CD14-positive monocyte (primary cell): ENCODE data around the gene RTL1. TPM values are rescaled to one million over a fixed set of nuclear protein-coding genes. Genes with fewer than 3 reads are reported as not detected.

Experiments used
- DNase-seq, 3 donors: peaks; one replicate each; pipeline ENCODE4 v3.0.0-alpha.2; 2011 to 2022
- H2AFZ ChIP-seq: 2 replicates; pipeline ENCODE4 v1.6.0; 2012; ENCODE audit warnings: mild to moderate bottlenecking, low read depth, low read length, inconsistent platforms; ENCODE audit not compliant: insufficient read depth, poor library complexity, severe bottlenecking
- H3K27ac ChIP-seq, 2 donors: 1 replicate in 1 of 2; 2 replicates in 1 of 2; pipeline ENCODE4 v1.5.1; 2012 to 2013; ENCODE audit warnings: low read length in 2 of 2, control low read depth in 1 of 2, inconsistent platforms in 1 of 2, low read depth in 1 of 2, mild to moderate bottlenecking in 1 of 2
- H3K27me3 ChIP-seq, 2 donors: one replicate each; pipeline versions ENCODE4 v1.6.0 to v1.6.1; 2011 to 2013; ENCODE audit warnings: low read length in 2 of 2; ENCODE audit not compliant: control insufficient read depth in 2 of 2, insufficient read depth in 2 of 2
- H3K36me3 ChIP-seq, 2 donors: replicated peaks in 1 of 2; 1 replicate in 1 of 2; 2 replicates in 1 of 2; pipeline versions ENCODE4 v1.5.1 to v1.6.1; 2012 to 2013; ENCODE audit warnings: low read length in 2 of 2, control low read depth in 1 of 2, inconsistent platforms in 1 of 2, mild to moderate bottlenecking in 1 of 2; ENCODE audit not compliant: insufficient read depth in 2 of 2, control insufficient read depth in 1 of 2
- H3K4me1 ChIP-seq, 2 donors: 1 replicate in 1 of 2; 2 replicates in 1 of 2; pipeline versions ENCODE4 v1.5.1 to v1.6.1; 2012 to 2013; ENCODE audit warnings: low read length in 2 of 2, control low read depth in 1 of 2, inconsistent platforms in 1 of 2, mild to moderate bottlenecking in 1 of 2, moderate library complexity in 1 of 2; ENCODE audit not compliant: insufficient read depth in 2 of 2, control insufficient read depth in 1 of 2
- H3K4me2 ChIP-seq: replicated peaks from 2 replicates; pipeline ENCODE3; 2012; ENCODE audit warnings: low read length, moderate library complexity, mild to moderate bottlenecking; ENCODE audit not compliant: poor library complexity, severe bottlenecking; ENCODE audit errors: extremely low read depth
- H3K4me3 ChIP-seq, 3 experiments: fragments of 200-600 bp in 1 of 3; sonication (generic) in 1 of 3; replicated peaks in 1 of 3; 1 replicate in 2 of 3; 2 replicates in 1 of 3; pipeline ENCODE4 v1.5.1; 2011 to 2013; ENCODE audit warnings: low read length in 3 of 3, mild to moderate bottlenecking in 3 of 3, control low read depth in 2 of 3, low read depth in 2 of 3, inconsistent platforms in 1 of 3, moderate library complexity in 1 of 3
- H3K79me2 ChIP-seq: 2 replicates; pipeline ENCODE4 v1.6.0; 2012; ENCODE audit warnings: mild to moderate bottlenecking, control low read depth, inconsistent platforms, low read length, moderate library complexity; ENCODE audit not compliant: insufficient read depth
- H3K9ac ChIP-seq: 2 replicates; pipeline ENCODE4 v1.6.0; 2017; ENCODE audit warnings: low read length, mild to moderate bottlenecking; ENCODE audit not compliant: insufficient read depth, poor library complexity, severe bottlenecking
- H3K9me3 ChIP-seq, 2 donors: replicated peaks in 1 of 2; 1 replicate in 1 of 2; 2 replicates in 1 of 2; pipeline versions ENCODE4 v1.5.1 to v1.6.1; 2012 to 2013; ENCODE audit warnings: low read length in 2 of 2, control low read depth in 1 of 2; ENCODE audit not compliant: control insufficient read depth in 1 of 2, insufficient read depth in 1 of 2
- H4K20me1 ChIP-seq: 2 replicates; pipeline ENCODE4 v1.6.0; 2012; ENCODE audit warnings: mild to moderate bottlenecking, low read length, control low read depth, moderate library complexity; ENCODE audit not compliant: insufficient read depth
- H3K27ac Mint-ChIP-seq, 7 donors: one replicate each; pipeline ENCODE4 v1.8.0; 2020; ENCODE audit warnings: mild to moderate bottlenecking in 7 of 7, mixed read lengths in 7 of 7, moderate library complexity in 6 of 7, inconsistent platforms in 2 of 7
- H3K27me3 Mint-ChIP-seq, 3 donors: one replicate each; pipeline ENCODE4 v1.8.0; 2021 to 2022; ENCODE audit warnings: low read depth in 3 of 3, mild to moderate bottlenecking in 3 of 3, mixed read lengths in 3 of 3, moderate library complexity in 3 of 3, inconsistent platforms in 1 of 3
- H3K36me3 Mint-ChIP-seq, 2 donors: one replicate each; pipeline ENCODE4 v1.8.0; 2020; ENCODE audit warnings: mixed read lengths in 2 of 2, inconsistent platforms in 1 of 2, mild to moderate bottlenecking in 1 of 2
- H3K4me1 Mint-ChIP-seq: one replicate; pipeline ENCODE4 v1.8.0; 2020; ENCODE audit warnings: mild to moderate bottlenecking, mixed read lengths
- H3K4me3 Mint-ChIP-seq, 2 donors: one replicate each; pipeline ENCODE4 v1.8.0; 2020; ENCODE audit warnings: mild to moderate bottlenecking in 2 of 2, mixed read lengths in 2 of 2, moderate library complexity in 1 of 2
- H3K9me3 Mint-ChIP-seq, 7 donors: one replicate each; pipeline ENCODE4 v1.8.0; 2020 to 2022; ENCODE audit warnings: mixed read lengths in 7 of 7, mild to moderate bottlenecking in 6 of 7, moderate library complexity in 6 of 7, inconsistent platforms in 2 of 7
- CTCF ChIP-seq: fragments of 200-600 bp; IDR thresholded peaks from one replicate; pipeline ENCODE4 v1.8.0; 2022; ENCODE audit warnings: antibody characterized with exemption, mild to moderate bottlenecking
- WGBS: methylation state at CpG from one replicate; pipeline ENCODE4 v1.1.5; 2013; ENCODE audit warnings: missing lambda C conversion rate; ENCODE audit not compliant: insufficient coverage; 5-methylcytosine and 5-hydroxymethylcytosine counted together
- intact Hi-C, 2 donors: fragments of 100-400 bp; cut with micrococcal nuclease; formaldehyde crosslinking; loops; one replicate each; pipeline versions ENCODE4 v1.15.0 to v1.15.1; 2023
- polyA plus RNA-seq, 3 donors: library from polyadenylated mRNA; depleted of rRNA in 1 of 3; unstranded in 2 of 3; stranded (reverse) in 1 of 3; fragments of 300-500 nt in 2 of 3; fragments of >200 nt in 1 of 3; fragmentation: Illumina TruSeq in 2 of 3; gene quantifications; 1 replicate in 2 of 3; 2 replicates in 1 of 3; pipeline ENCODE4 v1.2.3, GENCODE V29; 2012 to 2021

RTL1 gene
- polyA plus RNA-seq, 3 donors, result not detected

GRCh38 chr14:100904307-100905087, 975 bp upstream of the RTL1 start:
- peaks cover 45 to 71% (median 46%) of the 10 kb centered on the region in 3 donors for H3K27me3 Mint-ChIP-seq
- H4K20me1 ChIP-seq, result no peaks in the 10 kb centered on the region
- peaks cover 8 to 37% of the 10 kb centered on the region in 2 donors for H3K27me3 ChIP-seq
- H3K4me3 ChIP-seq, result no peak overlapping the region
- no peaks in the 10 kb centered on the region for H3K36me3 ChIP-seq
- H3K27ac Mint-ChIP-seq, result no peak overlapping the region
- no peak overlapping the region for H3K4me2 ChIP-seq
- no peak overlapping the region for H3K9ac ChIP-seq
- H3K9me3 ChIP-seq, result no peaks in the 10 kb centered on the region
- no peak for TF ChIP-seq CTCF
- H3K4me1 Mint-ChIP-seq, result peaks cover 4% of the 10 kb centered on the region
- no peaks in the 10 kb centered on the region for H3K4me1 ChIP-seq
- H3K27ac ChIP-seq, result no peak overlapping the region
- H3K79me2 ChIP-seq, result no peaks in the 10 kb centered on the region
- peak overlapping the region; percentile 24 to 82 for H3K4me3 Mint-ChIP-seq
- H3K36me3 Mint-ChIP-seq, result no peaks in the 10 kb centered on the region
- WGBS, result 44% methylated on average over 27 of the region's 45 CpGs
- intact Hi-C loops, result no loop called here
- DNase-seq, result no peak
- H3K9me3 Mint-ChIP-seq, result peaks cover 0 to 11% (median 4%) of the 10 kb centered on the region in 7 donors
- no peak overlapping the region for H2AFZ ChIP-seq

GRCh38 chr14:100903134-100903468, 421 bp downstream of the RTL1 start:
- Histone ChIP-seq H3K4me1 (no peaks in the 10 kb centered on the region), H3K4me2 (no peak overlapping the region), H3K4me3 (no peak overlapping the region), H3K79me2 (no peaks in the 10 kb centered on the region), H3K9ac (no peak overlapping the region), H3K36me3 (no peaks in the 10 kb centered on the region), H3K9me3 (no peaks in the 10 kb centered on the region), H3K27me3 (peaks cover 11 to 49% of the 10 kb centered on the region in 2 donors), H3K27ac (no peak overlapping the region), H2AFZ (no peak overlapping the region), H4K20me1 (no peaks in the 10 kb centered on the region)
- no peak for DNase-seq
- no CpG with 5 or more reads among the region's 10 CpGs for WGBS
- H3K36me3 Mint-ChIP-seq, result no peaks in the 10 kb centered on the region
- H3K27me3 Mint-ChIP-seq, result peaks cover 53 to 83% (median 56%) of the 10 kb centered on the region in 3 donors
- intact Hi-C loops, result no loop called here
- peaks cover 0 to 11% (median 4%) of the 10 kb centered on the region in 7 donors for H3K9me3 Mint-ChIP-seq
- TF ChIP-seq CTCF, result no peak
- H3K27ac Mint-ChIP-seq, result no peak overlapping the region
- H3K4me3 Mint-ChIP-seq, result no peak overlapping the region
- peaks cover 4% of the 10 kb centered on the region for H3K4me1 Mint-ChIP-seq
